H1 (cell line): Measurements from ENCODE around the gene MT1F. TPM values are rescaled to one million over a fixed set of nuclear protein-coding genes. Genes with fewer than 3 reads are reported as not detected.

Experiments
- CTCF ChIA-PET: fragments of 300-600 bp; sonication (Branson Sonifier 250); formaldehyde crosslinking; loops from one replicate; lab custom pipeline; 2021; ENCODE audit not compliant: partially characterized antibody; lab: Charles Lee
- POLR2A ChIA-PET: fragments of 300-600 bp; sonication (Branson Sonifier 250); formaldehyde crosslinking; loops from one replicate; lab custom pipeline; 2021; ENCODE audit warnings: inconsistent platforms; ENCODE audit not compliant: partially characterized antibody; lab: Charles Lee
- DNase-seq, 2 experiments: peaks; one replicate each; pipeline versions ENCODE4 v3.0.0 to v3.0.0-alpha.2; 2010 to 2022; ENCODE audit warnings: low spot score in 2 of 2, low read depth in 1 of 2, mixed read lengths in 1 of 2
- FAIRE-seq: peaks from 2 replicates; lab custom pipeline; 2011; peaks lifted over from hg19 to GRCh38; lab: Jason Lieb, UNC
- H2AFZ ChIP-seq: 2 replicates; pipeline ENCODE4 v1.8.1; 2012; ENCODE audit warnings: low read length, inconsistent platforms
- H2AK5ac ChIP-seq: 2 replicates; pipeline ENCODE4 v1.6.1; 2013; ENCODE audit warnings: low read depth, low read length
- H2BK120ac ChIP-seq: replicated peaks from 2 replicates; pipeline ENCODE3; 2013; ENCODE audit warnings: low read depth, low read length, inconsistent platforms
- H2BK12ac ChIP-seq: 2 replicates; pipeline ENCODE4 v1.6.1; 2013; ENCODE audit warnings: low read depth, low read length
- H2BK15ac ChIP-seq: 2 replicates; pipeline ENCODE4 v1.6.1; 2013; ENCODE audit warnings: low read length
- H2BK20ac ChIP-seq: 2 replicates; pipeline ENCODE4 v1.6.1; 2013; ENCODE audit warnings: low read length
- H2BK5ac ChIP-seq: 2 replicates; pipeline ENCODE4 v1.6.1; 2013; ENCODE audit warnings: low read depth, low read length
- H3K14ac ChIP-seq: 2 replicates; pipeline ENCODE4 v1.6.1; 2013; ENCODE audit warnings: inconsistent platforms; ENCODE audit not compliant: insufficient read length
- H3K18ac ChIP-seq: 2 replicates; pipeline ENCODE4 v1.6.1; 2013; ENCODE audit warnings: low read length; ENCODE audit errors: extremely low read depth
- H3K23ac ChIP-seq: 2 replicates; pipeline ENCODE4 v1.6.1; 2013; ENCODE audit warnings: inconsistent platforms; ENCODE audit not compliant: insufficient read length
- H3K23me2 ChIP-seq: 2 replicates; pipeline ENCODE4 v1.6.1; 2013; ENCODE audit warnings: low read depth, low read length
- H3K27ac ChIP-seq: 2 replicates; pipeline ENCODE4 v1.6.1; 2011; ENCODE audit warnings: low read depth, low read length, inconsistent platforms
- H3K27me3 ChIP-seq, 4 experiments: replicated peaks in 1 of 4; 1 replicate in 1 of 4; 2 replicates in 3 of 4; pipeline versions ENCODE4 v1.6.1 to v1.8.1; 2011 to 2013; ENCODE audit warnings: low read length in 3 of 4, mild to moderate bottlenecking in 3 of 4, inconsistent platforms in 2 of 4, mixed read lengths in 2 of 4, moderate library complexity in 1 of 4; ENCODE audit not compliant: control insufficient read depth in 3 of 4, insufficient read depth in 3 of 4; ENCODE audit errors: extremely low read depth in 1 of 4
- H3K36me3 ChIP-seq, 4 experiments: 2 replicates each; pipeline versions ENCODE4 v1.6.1 to v1.8.1; 2011 to 2013; ENCODE audit warnings: mild to moderate bottlenecking in 4 of 4, low read length in 3 of 4, moderate library complexity in 2 of 4, control low read depth in 1 of 4, inconsistent platforms in 1 of 4; ENCODE audit not compliant: insufficient read depth in 4 of 4, control insufficient read depth in 2 of 4
- H3K4ac ChIP-seq: replicated peaks from 2 replicates; pipeline ENCODE3; 2013; ENCODE audit warnings: low read length, low read depth, mixed read lengths, inconsistent platforms; ENCODE audit not compliant: insufficient read length
- H3K4me1 ChIP-seq, 4 experiments: replicated peaks in 1 of 4; 1 replicate in 1 of 4; 2 replicates in 3 of 4; pipeline versions ENCODE4 v1.6.1 to v1.8.1; 2011 to 2013; ENCODE audit warnings: low read length in 3 of 4, inconsistent platforms in 2 of 4, mixed read lengths in 1 of 4; ENCODE audit not compliant: insufficient read depth in 4 of 4, control insufficient read depth in 3 of 4
- H3K4me2 ChIP-seq, 2 experiments: 2 replicates each; pipeline versions ENCODE4 v1.6.1 to v1.8.1; 2011 to 2013; ENCODE audit warnings: low read depth in 2 of 2, low read length in 2 of 2, control low read depth in 1 of 2, inconsistent platforms in 1 of 2, mild to moderate bottlenecking in 1 of 2; ENCODE audit not compliant: insufficient read depth in 1 of 2
- H3K4me3 ChIP-seq, 4 experiments: fragments of 200-600, 300-600 bp in 1 of 4; sonication (generic), shearing (Covaris generic), sonication (Bioruptor Twin) in 1 of 4; 2 replicates each; pipeline versions ENCODE4 v1.5.1 to v1.8.1; 2011 to 2016; ENCODE audit warnings: low read length in 4 of 4, low read depth in 3 of 4, control low read depth in 2 of 4, inconsistent platforms in 2 of 4, mild to moderate bottlenecking in 2 of 4, mixed read lengths in 1 of 4, moderate library complexity in 1 of 4; ENCODE audit not compliant: insufficient read depth in 2 of 4; ENCODE audit errors: extremely low read depth in 1 of 4
- H3K56ac ChIP-seq: replicated peaks from 2 replicates; pipeline ENCODE3; 2013; ENCODE audit warnings: low read depth, mild to moderate bottlenecking, mixed read lengths, low read length, inconsistent platforms; ENCODE audit not compliant: insufficient read length
- H3K79me1 ChIP-seq: 2 replicates; pipeline ENCODE4 v1.6.1; 2013; ENCODE audit warnings: low read depth, low read length, control low read depth
- H3K79me2 ChIP-seq, 2 experiments: 2 replicates each; pipeline versions ENCODE4 v1.6.1 to v1.8.1; 2012 to 2013; ENCODE audit warnings: low read length in 2 of 2, mild to moderate bottlenecking in 2 of 2, inconsistent platforms in 1 of 2; ENCODE audit not compliant: insufficient read depth in 2 of 2, control insufficient read depth in 1 of 2
- H3K9ac ChIP-seq, 4 experiments: replicated peaks in 1 of 4; 1 replicate in 1 of 4; 2 replicates in 3 of 4; pipeline versions ENCODE4 v1.6.1 to v1.8.1; 2011 to 2013; ENCODE audit warnings: low read depth in 3 of 4, low read length in 3 of 4, control low read depth in 2 of 4, mild to moderate bottlenecking in 2 of 4, moderate library complexity in 2 of 4, inconsistent platforms in 1 of 4; ENCODE audit errors: extremely low read depth in 1 of 4
- H3K9me3 ChIP-seq, 2 experiments: 2 replicates each; pipeline versions ENCODE4 v1.6.1 to v1.8.1; 2012 to 2013; ENCODE audit warnings: mild to moderate bottlenecking in 2 of 2, moderate library complexity in 2 of 2, control low read depth in 1 of 2, inconsistent platforms in 1 of 2, low read depth in 1 of 2, low read length in 1 of 2, mixed read lengths in 1 of 2; ENCODE audit not compliant: insufficient read depth in 2 of 2
- H4K20me1 ChIP-seq, 2 experiments: replicated peaks in 1 of 2; 2 replicates each; pipeline versions ENCODE3 to v1.8.1; 2011 to 2013; ENCODE audit warnings: inconsistent platforms in 2 of 2, low read length in 2 of 2, mild to moderate bottlenecking in 1 of 2; ENCODE audit not compliant: insufficient read depth in 2 of 2, control insufficient read depth in 1 of 2
- H4K5ac ChIP-seq: 2 replicates; pipeline ENCODE4 v1.6.1; 2013; ENCODE audit warnings: low read length, low read depth, mixed read lengths, inconsistent platforms; ENCODE audit not compliant: insufficient read length
- H4K8ac ChIP-seq: 2 replicates; pipeline ENCODE4 v1.8.0; 2013; ENCODE audit warnings: mild to moderate bottlenecking, moderate library complexity, low read length, inconsistent platforms; ENCODE audit not compliant: insufficient read depth; ENCODE audit errors: extremely low read depth
- H4K91ac ChIP-seq: replicated peaks from 2 replicates; pipeline ENCODE3; 2013; ENCODE audit warnings: low read length, mixed read lengths, inconsistent platforms; ENCODE audit not compliant: insufficient read length
- CHD2 ChIP-seq: IDR thresholded peaks from 2 replicates; pipeline ENCODE4 v1.6.1; 2012; ENCODE audit warnings: low read length, improper control_type of control experiment
- MAFK ChIP-seq: IDR thresholded peaks from 2 replicates; pipeline ENCODE4 v1.6.1; 2012; ENCODE audit warnings: low read depth, mild to moderate bottlenecking, improper control_type of control experiment, low read length
- SRF ChIP-seq: IDR thresholded peaks from 2 replicates; pipeline ENCODE4 v1.6.1; 2011; ENCODE audit warnings: mild to moderate bottlenecking, low read depth, low read length, moderate library complexity
- TCF12 ChIP-seq: IDR thresholded peaks from 2 replicates; pipeline ENCODE4 v1.6.1; 2011; ENCODE audit warnings: low read depth, mild to moderate bottlenecking, low read length
- WGBS, 2 experiments: shearing (Covaris generic) in 1 of 2; methylation state at CpG; one replicate each; pipeline versions ENCODE4 v1.1.6 to v1.1.7; 2013 to 2015; ENCODE audit warnings: low lambda C conversion rate in 2 of 2, mixed read lengths in 2 of 2, inconsistent platforms in 1 of 2, low coverage in 1 of 2, missing lambda C conversion rate in 1 of 2; ENCODE audit not compliant: insufficient replicate concordance in 2 of 2, insufficient coverage in 1 of 2, insufficient read length in 1 of 2; ENCODE audit errors: extremely low coverage in 1 of 2, missing lambda C conversion rate in 1 of 2; 5-methylcytosine and 5-hydroxymethylcytosine counted together
- polyA plus RNA-seq, 7 experiments: library from polyadenylated mRNA; depleted of rRNA in 3 of 7; stranded (reverse) in 5 of 7; unstranded in 2 of 7; fragments of >200 nt in 5 of 7; fragments of 200-250 nt in 2 of 7; gene quantifications; 1 replicate in 5 of 7; 2 replicates in 1 of 7; 4 replicates in 1 of 7; pipeline versions ENCODE4 v1.2.1 to v1.2.3, GENCODE V29; 2011 to 2013; ENCODE audit warnings: missing spikeins in 2 of 7, mixed read lengths in 2 of 7
- total RNA-seq: library from RNA; stranded (reverse); fragmentation: NEBNext Ultra II Directional; extraction: Animal tissue kit (Norgen Biotek cat#: 25700); gene quantifications from 2 replicates; pipeline ENCODE4 v1.2.1, GENCODE V29; 2021

MT1F gene
- total and polyA plus RNA-seq, 2 of the 8 experiments (the other 6 are each of a cell fraction or from before 2014, with no cell fraction given): 5.9 to 20.8 TPM

GRCh38 chr16:56683424-56684172 lies 25.8 kb downstream of the MT1F start:
- no peak overlapping the region for H3K56ac ChIP-seq
- H3K4ac ChIP-seq: no peak overlapping the region
- H2BK120ac ChIP-seq: no peak overlapping the region
- no peak overlapping the region; the same call in 1 of the 2 replicates for H3K18ac ChIP-seq
- no peak overlapping the region for H2BK15ac ChIP-seq
- peaks cover 0 to 19% (median 8%) of the 10 kb centered on the region in 4 experiments; a peak in 6 of 7 replicates for H3K4me1 ChIP-seq
- peaks cover 0 to 1% of the 10 kb centered on the region in 2 experiments for H4K20me1 ChIP-seq
- no peak overlapping the region for H2BK20ac ChIP-seq
- no peak overlapping the region for H4K5ac ChIP-seq
- H3K23ac ChIP-seq: no peak overlapping the region
- H2BK5ac ChIP-seq: no peak overlapping the region
- H3K27ac ChIP-seq: no peak overlapping the region
- peaks cover 10% of the 10 kb centered on the region for H3K23me2 ChIP-seq
- H3K36me3 ChIP-seq: peaks cover 0 to 3% (median 0%) of the 10 kb centered on the region in 4 experiments; a peak in 1 of 8 replicates
- no peaks in the 10 kb centered on the region; the same call in 1 of the 2 replicates for H3K79me1 ChIP-seq
- no peak for FAIRE-seq
- H4K8ac ChIP-seq: no peak overlapping the region
- no peak overlapping the region for H2AFZ ChIP-seq
- 74% methylated on average over 5 of the region's 5 CpGs; no CpG with 5 or more reads in 1 of the 2 experiments for WGBS, 2 experiments
- H3K4me3 ChIP-seq: peak overlapping the region in 2 of 4 experiments; percentile 76 to 77; a peak in 3 of 8 replicates
- no peak overlapping the region for H2BK12ac ChIP-seq
- POLR2A ChIA-PET: interaction anchor here (0.6 to 12.9 kb wide), 17 partner anchors 7 to 163 kb away, joined by 3 to 205 read pairs (median 5); partner anchors contain the start of genes MT1E, MT1F, MT1G and MT1H
- H3K9me3 ChIP-seq: no peaks in the 10 kb centered on the region
- H4K91ac ChIP-seq: no peak overlapping the region
- no peak overlapping the region for H3K9ac ChIP-seq
- H3K27me3 ChIP-seq: peaks cover 0 to 34% (median 20%) of the 10 kb centered on the region in 4 experiments; a peak in 5 of 7 replicates
- CTCF ChIA-PET: interaction anchor here (0.9 to 4.5 kb wide), 8 partner anchors 11 to 168 kb away, joined by 3 to 37 read pairs (median 4); no protein-coding TSS in a partner anchor
- DNase-seq: no peak
- peak overlapping the region; percentile 97 to 100 for H3K4me2 ChIP-seq
- no peaks in the 10 kb centered on the region for H3K79me2 ChIP-seq
- no peak overlapping the region for H3K14ac ChIP-seq
- no peak overlapping the region for H2AK5ac ChIP-seq
- TF ChIP-seq CHD2 (no peak), MAFK (peak; percentile 69; the same call in 1 of the 2 replicates), SRF (no peak), TCF12 (no peak)
